Activated CD4-positive, alpha-beta T cell treated with anti-CD3 and anti-CD28 coated beads, Interleukin-2, amount 10 ng/mL, durations not matched to agents 24 days and 14 days (primary cell): ENCODE data around the gene C5orf22. TPM values are rescaled to one million over a fixed set of nuclear protein-coding genes. Genes with fewer than 3 reads are reported as not detected.
"Not testable (repeated sequence)": the region's sequence is repeated elsewhere in the genome, so short reads cannot be mapped to it uniquely, and the experiment has no call there.

ENCODE experiments used
- DNase-seq: peaks from one replicate; pipeline ENCODE4 v3.0.0; 2022
- H3K27ac Mint-ChIP-seq: one replicate; pipeline ENCODE4 v1.8.0; 2022; ENCODE audit warnings: mild to moderate bottlenecking, mixed read lengths
- H3K27me3 Mint-ChIP-seq: one replicate; pipeline ENCODE4 v1.8.0; 2022; ENCODE audit warnings: mixed read lengths
- H3K36me3 Mint-ChIP-seq: one replicate; pipeline ENCODE4 v1.8.0; 2022; ENCODE audit warnings: low read depth, mild to moderate bottlenecking, mixed read lengths
- H3K4me1 Mint-ChIP-seq: one replicate; pipeline ENCODE4 v1.8.0; 2021; ENCODE audit warnings: mixed read lengths
- H3K4me3 Mint-ChIP-seq: one replicate; pipeline ENCODE4 v1.8.0; 2022; ENCODE audit warnings: mild to moderate bottlenecking, moderate library complexity, mixed read lengths
- H3K9me3 Mint-ChIP-seq: one replicate; pipeline ENCODE4 v1.8.0; 2021; ENCODE audit warnings: mixed read lengths
- intact Hi-C: fragments of 100-400 bp; cut with micrococcal nuclease; formaldehyde crosslinking; loops from one replicate; pipeline ENCODE4 v1.15.1; 2023
- total RNA-seq: library from RNA; stranded (reverse); gene quantifications from 2 replicates; pipeline ENCODE4 v1.2.3, GENCODE V29; 2022

The C5orf22 gene
- total RNA-seq, 1 donor from 2014 or later, result 37.7 TPM

GRCh38 chr5:31598640-31599611, 66.8 kb downstream of the C5orf22 start:
- no peak for DNase-seq
- intact Hi-C loops, result no loop called here

DNA sequence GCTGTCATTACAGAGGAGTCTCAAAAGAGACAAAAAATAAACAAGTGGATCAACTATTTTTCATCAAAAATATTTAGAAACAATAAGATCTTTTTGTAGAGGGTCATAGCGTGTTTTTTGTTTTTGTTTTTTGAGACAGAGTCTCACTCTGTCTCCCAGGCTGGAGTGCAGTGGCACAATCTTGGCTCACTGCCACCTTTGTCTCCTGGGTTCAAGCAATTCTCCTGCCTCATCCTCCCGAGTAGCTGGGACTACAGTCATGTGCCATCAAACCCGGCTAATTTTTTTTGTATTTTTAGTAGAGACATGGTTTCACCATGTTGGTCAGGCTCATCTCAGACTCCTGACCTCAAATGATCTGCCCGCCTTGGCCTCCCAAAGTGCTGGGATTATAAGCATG, 70.2 kb downstream of the C5orf22 start:
- DNase-seq, H3K4me3 Mint-ChIP-seq, H3K27me3 Mint-ChIP-seq, H3K36me3 Mint-ChIP-seq, H3K9me3 Mint-ChIP-seq, H3K27ac Mint-ChIP-seq, H3K4me1 Mint-ChIP-seq, intact Hi-C loops: not testable (repeated sequence)

More at GRCh38 chr5:31598640-31599611, 66.8 kb downstream of the C5orf22 start:
- Mint-ChIP-seq H3K4me3 (no peak overlapping the region), H3K27me3 (peaks cover 6% of the 10 kb centered on the region), H3K4me1 (no peaks in the 10 kb centered on the region), H3K9me3 (no peaks in the 10 kb centered on the region), H3K36me3 (no peaks in the 10 kb centered on the region), H3K27ac (no peak overlapping the region)

DNA sequence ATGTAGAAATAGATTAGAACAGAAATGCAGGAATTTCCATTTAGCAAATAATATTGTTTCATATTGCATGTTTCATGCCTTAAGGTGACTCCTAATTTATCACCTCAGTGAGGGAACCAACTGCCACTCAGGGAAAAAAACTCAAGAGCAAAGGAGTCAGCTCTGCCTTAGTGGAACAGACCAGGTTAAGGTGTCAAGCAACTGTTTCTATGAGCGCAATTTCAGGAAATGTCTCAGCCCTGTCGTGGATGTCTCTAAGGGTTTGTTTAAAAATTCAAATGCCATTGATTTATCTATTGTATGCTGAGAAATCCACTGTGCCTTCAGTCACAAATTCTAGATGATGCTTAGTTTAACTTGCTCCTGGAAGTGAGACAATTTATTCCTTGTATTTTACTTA, 72.1 kb downstream of the C5orf22 start:
- Mint-ChIP-seq H3K27me3 (peaks cover 2% of the 10 kb centered on the region), H3K9me3 (no peaks in the 10 kb centered on the region), H3K36me3 (no peaks in the 10 kb centered on the region)

DNA sequence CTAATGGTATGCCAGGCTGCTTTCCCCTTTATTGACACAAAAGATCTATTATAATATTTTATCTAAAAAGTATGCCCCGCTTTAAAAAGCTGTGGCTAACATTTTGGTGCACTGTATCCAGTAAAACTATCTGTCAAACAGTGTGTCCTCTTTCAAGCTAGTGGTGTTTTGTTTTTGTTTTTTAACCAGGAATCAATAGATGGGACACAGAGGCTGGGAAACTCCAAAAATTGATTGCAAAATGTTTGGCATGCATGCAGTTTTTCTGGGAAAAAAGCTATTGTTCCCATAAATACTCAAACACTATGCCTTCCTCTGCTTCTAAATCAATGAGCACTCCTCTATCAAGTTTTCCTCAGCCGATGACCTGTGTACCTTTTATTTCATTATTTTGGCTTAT, 72.5 kb downstream of the C5orf22 start:
- H3K9me3 Mint-ChIP-seq, result no peaks in the 10 kb centered on the region
- peaks cover 2% of the 10 kb centered on the region for H3K27me3 Mint-ChIP-seq
- intact Hi-C loops, result no loop called here
- no peak for DNase-seq
- no peak overlapping the region for H3K4me3 Mint-ChIP-seq
- no peak overlapping the region for H3K27ac Mint-ChIP-seq
- H3K36me3 Mint-ChIP-seq, result no peaks in the 10 kb centered on the region
- H3K4me1 Mint-ChIP-seq, result no peaks in the 10 kb centered on the region

More for the DNA sequence above, 72.1 kb downstream of the C5orf22 start:
- intact Hi-C loops, result no loop called here
- Mint-ChIP-seq H3K4me1 (no peaks in the 10 kb centered on the region), H3K27ac (no peak overlapping the region), H3K4me3 (no peak overlapping the region)
- DNase-seq, result no peak

Other genes starting within 250 kb of the C5orf22 start
- gene DROSHA, start 208 bp upstream of the C5orf22 start, total RNA-seq, result 86.5 and 88.7 TPM in 2 replicates
- not detected in 2 replicates for gene PDZD2, start 106.8 kb downstream of the C5orf22 start, total RNA-seq